Heart right ventricle (tissue), 16 donors: Measurements from ENCODE around the gene SPATA17. TPM values are rescaled to one million over a fixed set of nuclear protein-coding genes. Genes with fewer than 3 reads are reported as not detected.

Source experiments
- ATAC-seq, 8 donors: fragments of 200-7000 bp; cut with Tn5 transposase; one replicate each; pipeline ENCODE4 v1.9.1; 2020; ENCODE audit warnings: mild to moderate bottlenecking in 8 of 8, moderate library complexity in 8 of 8, moderate number of reproducible peaks in 1 of 8
- DNase-seq, 2 donors: peaks; one replicate each; pipeline ENCODE4 v3.0.0-alpha.2; 2020
- H3K27ac ChIP-seq, 10 donors: fragments of 200-600 bp; sonication (generic) in 2 of 10; one replicate each; pipeline versions ENCODE4 v1.5.0 to v1.8.0; 2020 to 2022; ENCODE audit warnings: mild to moderate bottlenecking in 3 of 10
- H3K27me3 ChIP-seq, 7 donors: fragments of 200-600 bp; one replicate each; pipeline ENCODE4 v1.8.0; 2021 to 2022; ENCODE audit warnings: mild to moderate bottlenecking in 2 of 7
- H3K36me3 ChIP-seq, 9 donors: fragments of 200-600 bp; sonication (generic) in 1 of 9; one replicate each; pipeline versions ENCODE4 v1.5.0 to v1.8.0; 2020 to 2022; ENCODE audit warnings: mild to moderate bottlenecking in 2 of 9
- H3K4me1 ChIP-seq, 9 donors: fragments of 200-600 bp; sonication (generic) in 1 of 9; one replicate each; pipeline versions ENCODE4 v1.5.0 to v1.8.0; 2020 to 2022; ENCODE audit warnings: mild to moderate bottlenecking in 4 of 9
- H3K4me3 ChIP-seq, 10 donors: fragments of 200-600 bp; sonication (generic) in 2 of 10; one replicate each; pipeline versions ENCODE4 v1.5.0 to v1.8.0; 2020 to 2022; ENCODE audit warnings: mild to moderate bottlenecking in 7 of 10, moderate library complexity in 2 of 10
- H3K9me3 ChIP-seq, 11 donors: fragments of 200-600 bp in 10 of 11; sonication (generic) in 2 of 11; one replicate each; pipeline versions ENCODE4 v1.5.0 to v1.8.0; 2013 to 2022; ENCODE audit warnings: mild to moderate bottlenecking in 2 of 11, control low read depth in 1 of 11, moderate library complexity in 1 of 11
- CTCF ChIP-seq, 9 donors: fragments of 200-600 bp; sonication (generic) in 2 of 9; IDR thresholded peaks; one replicate each; pipeline versions ENCODE4 v1.5.0 to v1.8.0; 2021 to 2022; ENCODE audit warnings: antibody characterized with exemption in 9 of 9, mild to moderate bottlenecking in 5 of 9, moderate library complexity in 1 of 9
- WGBS, 2 donors: extraction: QIAGEN DNeasy Blood & Tissue Kit; methylation state at CpG; one replicate each; pipeline ENCODE4 v1.1.7; 2013; ENCODE audit warnings: inconsistent platforms in 1 of 2; 5-methylcytosine and 5-hydroxymethylcytosine counted together
- intact Hi-C, 10 donors: fragments of 100-400 bp; cut with DNase I; formaldehyde crosslinking; loops; one replicate each; pipeline versions ENCODE4 v1.11.1 to v1.14.2; 2022
- polyA plus RNA-seq, 2 donors: library from polyadenylated mRNA; stranded (reverse); fragments of 200-250 nt; gene quantifications; one replicate each; pipeline ENCODE4 v1.2.3, GENCODE V29; 2013
- total RNA-seq, 10 donors: library from RNA; stranded (reverse); fragmentation: NEBNext Ultra II Directional in 3 of 10; extraction: Animal tissue kit (Norgen Biotek cat#: 25700) in 3 of 10; gene quantifications; one replicate each; pipeline versions ENCODE4 v1.2.1 to v1.2.4, GENCODE V29; 2021 to 2023
- donor health status: Arrhythmogenic right ventricular cardiomyopathy.
- donor health status: ischemic (EF 13 %, LVEDD 7.1; RV severe dilation, severe dysfunction).
- donor health status: healthy with polysubstance abuse.
- donor health status: DM: no; HTN: yes; CAD: no.
- donor health status: DM: no; HTN: no; CAD: no.
- donor health status: ischemic (EF 25% LVEDD 6.9; RV normal size, moderate dysfunction).
- donor health status: ischemic (EF 25% LVEDD 5.7; RV mildly dilated, moderate dysfunction).
- donor health status: healthy.
- donor health status: DM: yes; HTN: yes; CAD: no.
- donor health status: Ischemic cardiomyopathy.
- donor health status: ischemic (EF 35%, LVEDD 5.7; RV mildly dilated, moderate dysfunction).
- donor health status: nonischemic (EF 11% LVEDD 7.7; RV severe dilation, severe dysfunction).
- donor health status: DM: yes; HTN: yes; CAD: no.
- donor health status: PGD.
- donor health status: ischemic (EF 29% LVEDD 5.4; RV normal size, mild dysfunction).
- donor health status: nonischemic (EF 23%, LVEDD 6.1; RV moderate dilation, normal function).

Gene SPATA17
- total and polyA plus RNA-seq, 12 donors, result 0.51 to 3.3 (median 1.3) TPM

GRCh38 chr1:217891966-217892365, 260.8 kb downstream of the SPATA17 start:
- peaks cover 0 to 9% (median 0%) of the 10 kb centered on the region in 9 donors for H3K4me1 ChIP-seq
- DNase-seq (no peak), ATAC-seq (no peak)
- no peak overlapping the region for H3K4me3 ChIP-seq
- H3K27me3 ChIP-seq, result peaks cover 0 to 8% (median 0%) of the 10 kb centered on the region in 7 donors
- no peaks in the 10 kb centered on the region for H3K36me3 ChIP-seq
- H3K9me3 ChIP-seq, result no peaks in the 10 kb centered on the region
- WGBS, 2 donors, result 84% methylated on average over 2 of the region's 2 CpGs
- intact Hi-C loops, result no loop called here
- no peak for TF ChIP-seq CTCF (IDR thresholded peaks at IDR 0.05)
- no peak overlapping the region for H3K27ac ChIP-seq

- Histone ChIP-seq H3K9me3 (no peaks in the 10 kb centered on the region), H3K4me3 (no peak overlapping the region), H3K36me3 (no peaks in the 10 kb centered on the region), H3K27me3 (peaks cover 0 to 8% (median 0%) of the 10 kb centered on the region in 7 donors), H3K27ac (no peak overlapping the region), H3K4me1 (peaks cover 0 to 9% (median 0%) of the 10 kb centered on the region in 9 donors)
- DNase-seq (no peak), ATAC-seq (no peak)
- intact Hi-C loops, result no loop called here
- 80 to 81% methylated on average over 3 of the region's 3 CpGs for WGBS, 2 donors
- TF ChIP-seq CTCF (IDR thresholded peaks at IDR 0.05), result no peak
Observed at GRCh38 chr1:217892750-217893149, 261.6 kb downstream of the SPATA17 start.

GRCh38 chr1:217895841-217896240, 264.7 kb downstream of the SPATA17 start:
- DNase-seq (no peak), ATAC-seq (peak in 4 of 8 donors; percentile 37 to 80 (median 56))
- intact Hi-C loops, result no loop called here
- WGBS, 2 donors, result 53 to 64% methylated on average over 6 of the region's 6 CpGs
- no peak for TF ChIP-seq CTCF (IDR thresholded peaks at IDR 0.05)
- no peaks in the 10 kb centered on the region for H3K27me3 ChIP-seq
- H3K27ac ChIP-seq, result no peak overlapping the region
- no peaks in the 10 kb centered on the region for H3K36me3 ChIP-seq
- H3K4me1 ChIP-seq, result peaks cover 0 to 9% (median 0%) of the 10 kb centered on the region in 9 donors
- no peaks in the 10 kb centered on the region for H3K9me3 ChIP-seq
- H3K4me3 ChIP-seq, result no peak overlapping the region

GRCh38 chr1:217896490-217896889, 265.3 kb downstream of the SPATA17 start:
- WGBS, 2 donors, result 85 to 94% methylated on average over 1 of the region's 1 CpG
- Histone ChIP-seq H3K27me3 (no peaks in the 10 kb centered on the region), H3K27ac (no peak overlapping the region), H3K4me1 (peaks cover 0 to 9% (median 0%) of the 10 kb centered on the region in 9 donors), H3K4me3 (no peak overlapping the region), H3K36me3 (no peaks in the 10 kb centered on the region), H3K9me3 (no peaks in the 10 kb centered on the region)
- intact Hi-C loops, result no loop called here
- no peak for DNase-seq
- TF ChIP-seq CTCF (IDR thresholded peaks at IDR 0.05), result no peak
- ATAC-seq, result peak in 4 of 8 donors; percentile 25 to 55 (median 43)
